GM11168 (cell line): ENCODE measurements around the gene LUZP2.
"Not testable (repeated sequence)": the region's sequence is repeated elsewhere in the genome, so short reads cannot be mapped to it uniquely, and the experiment has no call there.

Experiments used
- in situ Hi-C: fragments of 300-500 bp; cut with MboI; formaldehyde crosslinking; loops from one replicate; pipeline ENCODE4 v1.12.0; 2022; ENCODE audit warnings: low sequenced_read_pairs; ENCODE audit not compliant: unreplicated experiment

LUZP2 gene

GRCh38 chr11:24872651-24873311, 375.9 kb downstream of the LUZP2 start:
- in situ Hi-C loops: no loop called here

- in situ Hi-C loops: no loop called here
Measured at GRCh38 chr11:24880962-24881361, 384.1 kb downstream of the LUZP2 start.

GRCh38 chr11:24885580-24886173, 388.8 kb downstream of the LUZP2 start:
- in situ Hi-C loops: no loop called here

- in situ Hi-C loops: no loop called here
Measured at GRCh38 chr11:24886880-24887619, 390.2 kb downstream of the LUZP2 start.

- in situ Hi-C loops: no loop called here
Measured at GRCh38 chr11:24890426-24890825, 393.6 kb downstream of the LUZP2 start.

- in situ Hi-C loops: not testable (repeated sequence)
Measured at GRCh38 chr11:24891845-24892492, 395.1 kb downstream of the LUZP2 start.

- in situ Hi-C loops: no loop called here
Measured at GRCh38 chr11:24896118-24896835, 399.4 kb downstream of the LUZP2 start.

- in situ Hi-C loops: no loop called here
Measured at GRCh38 chr11:24900514-24900913, 403.7 kb downstream of the LUZP2 start.

GRCh38 chr11:24900960-24901549, 404.2 kb downstream of the LUZP2 start:
- in situ Hi-C loops: no loop called here

- in situ Hi-C loops: no loop called here
Measured at GRCh38 chr11:24903555-24903954, 406.7 kb downstream of the LUZP2 start.

- in situ Hi-C loops: no loop called here
Measured at GRCh38 chr11:24925091-24925490, 428.2 kb downstream of the LUZP2 start.

GRCh38 chr11:24932110-24933000, 435.5 kb downstream of the LUZP2 start:
- in situ Hi-C loops: no loop called here

- in situ Hi-C loops: no loop called here
Measured at GRCh38 chr11:24934733-24935439, 438.0 kb downstream of the LUZP2 start.

GRCh38 chr11:24944891-24945290, 448.0 kb downstream of the LUZP2 start:
- in situ Hi-C loops: no loop called here

- in situ Hi-C loops: no loop called here
Measured at GRCh38 chr11:24949406-24949805, 452.6 kb downstream of the LUZP2 start.

- in situ Hi-C loops: no loop called here
Measured at GRCh38 chr11:24963852-24964251, 467.0 kb downstream of the LUZP2 start.

GRCh38 chr11:24965748-24966147, 468.9 kb downstream of the LUZP2 start:
- in situ Hi-C loops: no loop called here

GRCh38 chr11:24993903-24994302, 497.1 kb downstream of the LUZP2 start:
- in situ Hi-C loops: not testable (repeated sequence)
